GM23338 (cell line): ENCODE results near the gene RILP. TPM values are rescaled to one million over a fixed set of nuclear protein-coding genes. Genes with fewer than 3 reads are reported as not detected.

Experiments used
- ATAC-seq: fragments of 200-7000 bp; cut with Tn5 transposase; 3 replicates; pipeline ENCODE4 v1.9.1; 2020
- DNase-seq: peaks from one replicate; pipeline ENCODE4 v3.0.0-alpha.2; 2015; ENCODE audit warnings: low spot score
- H2AFZ ChIP-seq: fragments of 200-600 bp; sonication (generic); 2 replicates; pipeline ENCODE4 v1.8.0; 2016; ENCODE audit warnings: antibody characterized with exemption, mild to moderate bottlenecking, moderate library complexity
- H3F3A ChIP-seq: fragments of 200-600 bp; sonication (generic); replicated peaks from 2 replicates; pipeline ENCODE4 v1.8.0; 2017; ENCODE audit warnings: antibody characterized with exemption, mixed run types, low read depth
- H3K27ac ChIP-seq: fragments of 200-600 bp; sonication (generic); 2 replicates; pipeline ENCODE4 v1.6.1; 2016; ENCODE audit warnings: low read depth
- H3K27me3 ChIP-seq: fragments of 200-600 bp; sonication (generic); 2 replicates; pipeline ENCODE4 v1.8.0; 2016; ENCODE audit warnings: mild to moderate bottlenecking, mixed run types, moderate library complexity; ENCODE audit not compliant: insufficient read depth
- H3K36me3 ChIP-seq: fragments of 200-600 bp; sonication (generic); 2 replicates; pipeline ENCODE4 v1.8.0; 2016; ENCODE audit warnings: mild to moderate bottlenecking; ENCODE audit not compliant: insufficient read depth
- H3K4me1 ChIP-seq: fragments of 200-600 bp; sonication (generic); 2 replicates; pipeline ENCODE4 v1.8.0; 2016; ENCODE audit warnings: mild to moderate bottlenecking, moderate library complexity; ENCODE audit not compliant: insufficient read depth
- H3K4me2 ChIP-seq: fragments of 200-600 bp; sonication (generic); 2 replicates; pipeline ENCODE4 v1.7.1; 2017; ENCODE audit warnings: mixed run types
- H3K4me3 ChIP-seq: fragments of 200-600 bp; sonication (generic); 2 replicates; pipeline ENCODE4 v1.6.1; 2016; ENCODE audit warnings: mixed run types
- H3K79me2 ChIP-seq: fragments of 200-600 bp; sonication (generic); replicated peaks from 2 replicates; pipeline ENCODE4 v1.8.0; 2017; ENCODE audit warnings: mild to moderate bottlenecking; ENCODE audit not compliant: insufficient read depth
- H3K9me2 ChIP-seq: fragments of 200-600 bp; sonication (generic); 2 replicates; pipeline ENCODE4 v1.8.0; 2017; ENCODE audit not compliant: insufficient read depth
- H4K20me1 ChIP-seq: fragments of 200-600 bp; sonication (generic); replicated peaks from 2 replicates; pipeline ENCODE4 v1.8.0; 2017; ENCODE audit warnings: mild to moderate bottlenecking; ENCODE audit not compliant: insufficient read depth
- H3K27ac Mint-ChIP-seq: 2 replicates; pipeline ENCODE4 v1.8.0; 2020; ENCODE audit warnings: inconsistent platforms, mild to moderate bottlenecking, moderate library complexity, mixed read lengths
- H3K27me3 Mint-ChIP-seq: 3 replicates; pipeline ENCODE4 v1.8.0; 2022; ENCODE audit warnings: low read depth, mild to moderate bottlenecking, moderate library complexity, mixed read lengths, inconsistent platforms; ENCODE audit not compliant: insufficient read depth, poor library complexity
- H3K36me3 Mint-ChIP-seq: 3 replicates; pipeline ENCODE4 v1.8.0; 2021; ENCODE audit warnings: low read depth, mild to moderate bottlenecking, inconsistent platforms, moderate library complexity, mixed read lengths
- H3K4me1 Mint-ChIP-seq: 3 replicates; pipeline ENCODE4 v1.8.0; 2020; ENCODE audit warnings: mild to moderate bottlenecking, inconsistent platforms, mixed read lengths
- H3K4me3 Mint-ChIP-seq: 3 replicates; pipeline ENCODE4 v1.8.0; 2021; ENCODE audit warnings: moderate library complexity, mild to moderate bottlenecking, inconsistent platforms, mixed read lengths
- H3K9me3 Mint-ChIP-seq: 3 replicates; pipeline ENCODE4 v1.8.0; 2020; ENCODE audit warnings: moderate library complexity, mild to moderate bottlenecking, inconsistent platforms, mixed read lengths
- CREB1 ChIP-seq: fragments of 250-450 bp; sonication (Bioruptor Pico); IDR thresholded peaks from 2 replicates; pipeline ENCODE4 v1.5.0; 2020; ENCODE audit warnings: low read depth, mild to moderate bottlenecking, moderate library complexity
- EZH2 ChIP-seq: fragments of 200-600 bp; sonication (generic); IDR thresholded peaks from one replicate; pipeline ENCODE4 v1.8.0; 2017; ENCODE audit warnings: antibody characterized with exemption, mild to moderate bottlenecking, low read depth; ENCODE audit not compliant: unreplicated experiment
- EZH2phosphoT487 ChIP-seq: fragments of 200-600 bp; sonication (generic); IDR thresholded peaks from one replicate; pipeline ENCODE4 v1.8.1; 2018; ENCODE audit warnings: antibody characterized with exemption; ENCODE audit not compliant: unreplicated experiment
- JUNB ChIP-seq: IDR thresholded peaks from one replicate; pipeline ENCODE4 v1.6.1; 2016; ENCODE audit warnings: antibody characterized with exemption; ENCODE audit not compliant: unreplicated experiment
- NANOG ChIP-seq: IDR thresholded peaks from 2 replicates; pipeline ENCODE4 v1.6.1; 2016; ENCODE audit warnings: antibody characterized with exemption, borderline replicate concordance
- POLR2AphosphoS5 ChIP-seq: IDR thresholded peaks from 2 replicates; pipeline ENCODE4 v1.6.1; 2016; ENCODE audit warnings: antibody characterized with exemption, low read depth
- STAT1 ChIP-seq: IDR thresholded peaks from one replicate; pipeline ENCODE4 v1.6.1; 2016; ENCODE audit warnings: antibody characterized with exemption; ENCODE audit not compliant: unreplicated experiment
- ZNF114 ChIP-seq: fragments of 250-450 bp; sonication (Bioruptor Pico); IDR thresholded peaks from 2 replicates; pipeline ENCODE4 v1.5.0; 2020; ENCODE audit warnings: mild to moderate bottlenecking, moderate library complexity
- ZNF331 ChIP-seq: fragments of 250-450 bp; sonication (Bioruptor Pico); IDR thresholded peaks from 2 replicates; pipeline ENCODE4 v1.5.0; 2020; ENCODE audit warnings: low read depth, mild to moderate bottlenecking, moderate library complexity
- polyA plus RNA-seq: library from polyadenylated mRNA; unstranded; fragments of >200 nt; fragmentation: Nextera tagmentation; extraction: Ambion mirVana; gene quantifications from 2 replicates; pipeline ENCODE4 v1.2.1, GENCODE V29; 2016
- total RNA-seq: library from RNA; depleted of rRNA; stranded (reverse); fragments of >200 nt; shearing (Covaris generic); gene quantifications from 2 replicates; pipeline ENCODE4 v1.2.3, GENCODE V29; 2014
- TF ChIP-seq, protein P1 (sequence below), 2 experiments: fragments of 200-600 bp in 1 of 2; sonication (generic) in 1 of 2; conservative IDR thresholded peaks; 2 replicates each; pipeline versions ENCODE4 v1.5.1 to v1.6.1; 2016 to 2017; ENCODE audit warnings: antibody characterized with exemption in 2 of 2, low read depth in 2 of 2, mild to moderate bottlenecking in 2 of 2, moderate library complexity in 1 of 2
- TF ChIP-seq, protein P2 (sequence below): IDR thresholded peaks from one replicate; pipeline ENCODE4 v1.6.1; 2018; ENCODE audit warnings: antibody characterized with exemption; ENCODE audit not compliant: unreplicated experiment
- TF ChIP-seq, protein P3 (sequence below): IDR thresholded peaks from 2 replicates; pipeline ENCODE4 v1.6.1; 2016; ENCODE audit warnings: antibody characterized with exemption

RILP gene
- total and polyA plus RNA-seq, 2 experiments from 2014 or later, result 9.2 to 10.8 TPM

GRCh38 chr17:1643999-1644492 lies 5.6 kb downstream of the RILP start:
- Mint-ChIP-seq H3K36me3 (no peaks in the 10 kb centered on the region), H3K9me3 (peaks cover 3% of the 10 kb centered on the region; the same call in 1 of the 3 replicates), H3K27me3 (peaks cover 28% of the 10 kb centered on the region), H3K4me3 (peak overlapping the region; percentile 68), H3K27ac (0 out of 2 replicates have a peak overlapping the region, but pooled peaks have one; percentile 32), H3K4me1 (peaks cover 39% of the 10 kb centered on the region)
- Histone ChIP-seq H3F3A (peaks cover 18% of the 10 kb centered on the region; the same call in 1 of the 2 replicates), H2AFZ (no peak overlapping the region), H3K4me1 (peaks cover 21% of the 10 kb centered on the region), H3K27me3 (peaks cover 6% of the 10 kb centered on the region), H3K4me2 (peak overlapping the region; percentile 78), H3K9me2 (peaks cover 3% of the 10 kb centered on the region; the same call in 1 of the 2 replicates), H3K79me2 (no peaks in the 10 kb centered on the region), H3K36me3 (no peaks in the 10 kb centered on the region), H3K4me3 (peak overlapping the region; percentile 62), H4K20me1 (no peaks in the 10 kb centered on the region), H3K27ac (no peak overlapping the region)
- TF ChIP-seq ZNF114 (CRISPR knock-in tag) (no peak), POLR2AphosphoS5 (no peak), CREB1 (CRISPR knock-in tag) (no peak), EZH2phosphoT487 (no peak), STAT1 (no peak), ZNF331 (no peak), NANOG (no peak), JUNB (no peak), EZH2 (no peak)
- TF ChIP-seq, protein P1, sequence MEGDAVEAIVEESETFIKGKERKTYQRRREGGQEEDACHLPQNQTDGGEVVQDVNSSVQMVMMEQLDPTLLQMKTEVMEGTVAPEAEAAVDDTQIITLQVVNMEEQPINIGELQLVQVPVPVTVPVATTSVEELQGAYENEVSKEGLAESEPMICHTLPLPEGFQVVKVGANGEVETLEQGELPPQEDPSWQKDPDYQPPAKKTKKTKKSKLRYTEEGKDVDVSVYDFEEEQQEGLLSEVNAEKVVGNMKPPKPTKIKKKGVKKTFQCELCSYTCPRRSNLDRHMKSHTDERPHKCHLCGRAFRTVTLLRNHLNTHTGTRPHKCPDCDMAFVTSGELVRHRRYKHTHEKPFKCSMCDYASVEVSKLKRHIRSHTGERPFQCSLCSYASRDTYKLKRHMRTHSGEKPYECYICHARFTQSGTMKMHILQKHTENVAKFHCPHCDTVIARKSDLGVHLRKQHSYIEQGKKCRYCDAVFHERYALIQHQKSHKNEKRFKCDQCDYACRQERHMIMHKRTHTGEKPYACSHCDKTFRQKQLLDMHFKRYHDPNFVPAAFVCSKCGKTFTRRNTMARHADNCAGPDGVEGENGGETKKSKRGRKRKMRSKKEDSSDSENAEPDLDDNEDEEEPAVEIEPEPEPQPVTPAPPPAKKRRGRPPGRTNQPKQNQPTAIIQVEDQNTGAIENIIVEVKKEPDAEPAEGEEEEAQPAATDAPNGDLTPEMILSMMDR (conservative IDR thresholded peaks at IDR 0.05; ENCODE audit: low read depth in 2 of 2), result no peak
- TF ChIP-seq, protein P2, sequence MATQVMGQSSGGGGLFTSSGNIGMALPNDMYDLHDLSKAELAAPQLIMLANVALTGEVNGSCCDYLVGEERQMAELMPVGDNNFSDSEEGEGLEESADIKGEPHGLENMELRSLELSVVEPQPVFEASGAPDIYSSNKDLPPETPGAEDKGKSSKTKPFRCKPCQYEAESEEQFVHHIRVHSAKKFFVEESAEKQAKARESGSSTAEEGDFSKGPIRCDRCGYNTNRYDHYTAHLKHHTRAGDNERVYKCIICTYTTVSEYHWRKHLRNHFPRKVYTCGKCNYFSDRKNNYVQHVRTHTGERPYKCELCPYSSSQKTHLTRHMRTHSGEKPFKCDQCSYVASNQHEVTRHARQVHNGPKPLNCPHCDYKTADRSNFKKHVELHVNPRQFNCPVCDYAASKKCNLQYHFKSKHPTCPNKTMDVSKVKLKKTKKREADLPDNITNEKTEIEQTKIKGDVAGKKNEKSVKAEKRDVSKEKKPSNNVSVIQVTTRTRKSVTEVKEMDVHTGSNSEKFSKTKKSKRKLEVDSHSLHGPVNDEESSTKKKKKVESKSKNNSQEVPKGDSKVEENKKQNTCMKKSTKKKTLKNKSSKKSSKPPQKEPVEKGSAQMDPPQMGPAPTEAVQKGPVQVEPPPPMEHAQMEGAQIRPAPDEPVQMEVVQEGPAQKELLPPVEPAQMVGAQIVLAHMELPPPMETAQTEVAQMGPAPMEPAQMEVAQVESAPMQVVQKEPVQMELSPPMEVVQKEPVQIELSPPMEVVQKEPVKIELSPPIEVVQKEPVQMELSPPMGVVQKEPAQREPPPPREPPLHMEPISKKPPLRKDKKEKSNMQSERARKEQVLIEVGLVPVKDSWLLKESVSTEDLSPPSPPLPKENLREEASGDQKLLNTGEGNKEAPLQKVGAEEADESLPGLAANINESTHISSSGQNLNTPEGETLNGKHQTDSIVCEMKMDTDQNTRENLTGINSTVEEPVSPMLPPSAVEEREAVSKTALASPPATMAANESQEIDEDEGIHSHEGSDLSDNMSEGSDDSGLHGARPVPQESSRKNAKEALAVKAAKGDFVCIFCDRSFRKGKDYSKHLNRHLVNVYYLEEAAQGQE, result no peak
- TF ChIP-seq, protein P3, sequence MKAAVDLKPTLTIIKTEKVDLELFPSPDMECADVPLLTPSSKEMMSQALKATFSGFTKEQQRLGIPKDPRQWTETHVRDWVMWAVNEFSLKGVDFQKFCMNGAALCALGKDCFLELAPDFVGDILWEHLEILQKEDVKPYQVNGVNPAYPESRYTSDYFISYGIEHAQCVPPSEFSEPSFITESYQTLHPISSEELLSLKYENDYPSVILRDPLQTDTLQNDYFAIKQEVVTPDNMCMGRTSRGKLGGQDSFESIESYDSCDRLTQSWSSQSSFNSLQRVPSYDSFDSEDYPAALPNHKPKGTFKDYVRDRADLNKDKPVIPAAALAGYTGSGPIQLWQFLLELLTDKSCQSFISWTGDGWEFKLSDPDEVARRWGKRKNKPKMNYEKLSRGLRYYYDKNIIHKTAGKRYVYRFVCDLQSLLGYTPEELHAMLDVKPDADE, result no peak
- ATAC-seq (no peak), DNase-seq (no peak)
